Measurements from ENCODE around the gene CFL1.
A peak's percentile ranks its signal among the peaks of the same experiment; 100 is the strongest.
"Not testable (repeated sequence)": the region's sequence is repeated elsewhere in the genome, so short reads cannot be mapped to it uniquely, and the experiment has no call there.

The CFL1 gene

GRCh38 chr11:65892661-65893317 lies 34.8 kb upstream of the CFL1 start:
- no peak for DNase-seq (ENCODE audit: extremely low read depth, low read depth)
- TF ChIP-seq, protein P1, sequence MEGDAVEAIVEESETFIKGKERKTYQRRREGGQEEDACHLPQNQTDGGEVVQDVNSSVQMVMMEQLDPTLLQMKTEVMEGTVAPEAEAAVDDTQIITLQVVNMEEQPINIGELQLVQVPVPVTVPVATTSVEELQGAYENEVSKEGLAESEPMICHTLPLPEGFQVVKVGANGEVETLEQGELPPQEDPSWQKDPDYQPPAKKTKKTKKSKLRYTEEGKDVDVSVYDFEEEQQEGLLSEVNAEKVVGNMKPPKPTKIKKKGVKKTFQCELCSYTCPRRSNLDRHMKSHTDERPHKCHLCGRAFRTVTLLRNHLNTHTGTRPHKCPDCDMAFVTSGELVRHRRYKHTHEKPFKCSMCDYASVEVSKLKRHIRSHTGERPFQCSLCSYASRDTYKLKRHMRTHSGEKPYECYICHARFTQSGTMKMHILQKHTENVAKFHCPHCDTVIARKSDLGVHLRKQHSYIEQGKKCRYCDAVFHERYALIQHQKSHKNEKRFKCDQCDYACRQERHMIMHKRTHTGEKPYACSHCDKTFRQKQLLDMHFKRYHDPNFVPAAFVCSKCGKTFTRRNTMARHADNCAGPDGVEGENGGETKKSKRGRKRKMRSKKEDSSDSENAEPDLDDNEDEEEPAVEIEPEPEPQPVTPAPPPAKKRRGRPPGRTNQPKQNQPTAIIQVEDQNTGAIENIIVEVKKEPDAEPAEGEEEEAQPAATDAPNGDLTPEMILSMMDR (IDR thresholded peaks at IDR 0.05; ENCODE audit: low read depth, low read length): no peak

GRCh38 chr11:65892137-65892540 lies 34.2 kb upstream of the CFL1 start:
- DNase-seq (ENCODE audit: extremely low read depth, low read depth): not testable (repeated sequence)

GRCh38 chr11:65891219-65892136 lies 33.5 kb upstream of the CFL1 start:
- TF ChIP-seq, protein P1 (IDR thresholded peaks at IDR 0.05; ENCODE audit: low read depth, low read length): peak; percentile 32
- DNase-seq (ENCODE audit: extremely low read depth, low read depth): no peak

- TF ChIP-seq, protein P1 (IDR thresholded peaks at IDR 0.05; ENCODE audit: low read depth, low read length): no peak
- DNase-seq (ENCODE audit: extremely low read depth, low read depth): peak; percentile 93
Observed at GRCh38 chr11:65890324-65891218, 32.6 kb upstream of the CFL1 start, which contains the start of gene CCDC85B. Gene CCDC85B, plus strand, starts transcription at chr11:65890673. Its CDS starts 111 bp downstream, at chr11:65890784.

GRCh38 chr11:65888163-65888814 lies 30.3 kb upstream of the CFL1 start, which contains the start of gene FIBP:
Gene FIBP, minus strand, starts transcription at chr11:65888471. Its CDS starts 53 bp downstream, at chr11:65888418.
- DNase-seq (ENCODE audit: extremely low read depth, low read depth): peak; percentile 94
- TF ChIP-seq, protein P1 (IDR thresholded peaks at IDR 0.05; ENCODE audit: low read depth, low read length): peak; percentile 73

GRCh38 chr11:65887723-65888162 lies 29.8 kb upstream of the CFL1 start:
- TF ChIP-seq, protein P1 (IDR thresholded peaks at IDR 0.05; ENCODE audit: low read depth, low read length): no peak
- DNase-seq (ENCODE audit: extremely low read depth, low read depth): no peak

Data from AG09319 (cell line).